GM06990 (cell line): ENCODE measurements around the gene OSTC.

Experiments
- DNase-seq: peaks from one replicate; pipeline ENCODE4 v3.0.0-alpha.2; 2011; ENCODE audit not compliant: insufficient read length; ENCODE audit errors: extremely low read depth
- H3K27me3 ChIP-seq: replicated peaks from 2 replicates; pipeline ENCODE4 v1.6.0; 2011; ENCODE audit warnings: low read length; ENCODE audit not compliant: control insufficient read depth, insufficient read depth
- H3K36me3 ChIP-seq: 2 replicates; pipeline ENCODE4 v1.5.1; 2011; ENCODE audit warnings: low read length; ENCODE audit not compliant: control insufficient read depth, insufficient read depth
- H3K4me3 ChIP-seq: replicated peaks from 2 replicates; pipeline ENCODE4 v1.5.1; 2011; ENCODE audit warnings: low read depth, mild to moderate bottlenecking, control low read depth, low read length
- CTCF ChIP-seq: IDR thresholded peaks from 2 replicates; pipeline ENCODE4 v1.5.1; 2011; ENCODE audit warnings: low read length, control low read depth, mild to moderate bottlenecking, inconsistent platforms; ENCODE audit not compliant: insufficient read depth, poor library complexity, severe bottlenecking

OSTC gene

GRCh38 chr4:108696160-108696559 lies 45.8 kb downstream of the OSTC start:
- DNase-seq: no peak
- TF ChIP-seq CTCF: no peak

GRCh38 chr4:108700081-108700757 lies 49.8 kb downstream of the OSTC start:
- TF ChIP-seq CTCF: no peak
- Histone ChIP-seq H3K27me3 (no peaks in the 10 kb centered on the region), H3K4me3 (no peak overlapping the region), H3K36me3 (no peaks in the 10 kb centered on the region)
- DNase-seq: no peak

More at GRCh38 chr4:108696160-108696559, 45.8 kb downstream of the OSTC start:
- Histone ChIP-seq H3K4me3 (no peak overlapping the region), H3K27me3 (no peaks in the 10 kb centered on the region), H3K36me3 (no peaks in the 10 kb centered on the region)

GRCh38 chr4:108702960-108703359 lies 52.6 kb downstream of the OSTC start:
- H3K36me3 ChIP-seq: no peaks in the 10 kb centered on the region
- H3K27me3 ChIP-seq: no peaks in the 10 kb centered on the region
- no peak overlapping the region for H3K4me3 ChIP-seq
- TF ChIP-seq CTCF: no peak
- DNase-seq: no peak

- no peak for DNase-seq
- Histone ChIP-seq H3K4me3 (no peak overlapping the region), H3K27me3 (no peaks in the 10 kb centered on the region), H3K36me3 (no peaks in the 10 kb centered on the region)
- no peak for TF ChIP-seq CTCF
Measured at GRCh38 chr4:108703370-108703769, 53.0 kb downstream of the OSTC start.

GRCh38 chr4:108703966-108704365 lies 53.6 kb downstream of the OSTC start:
- DNase-seq: no peak
- TF ChIP-seq CTCF: no peak
- Histone ChIP-seq H3K36me3 (no peaks in the 10 kb centered on the region), H3K4me3 (no peak overlapping the region), H3K27me3 (no peaks in the 10 kb centered on the region)

GRCh38 chr4:108706289-108706688 lies 55.9 kb downstream of the OSTC start:
- Histone ChIP-seq H3K27me3 (no peaks in the 10 kb centered on the region; the same call in 1 of the 2 replicates), H3K4me3 (no peak overlapping the region), H3K36me3 (no peaks in the 10 kb centered on the region)
- no peak for DNase-seq
- no peak for TF ChIP-seq CTCF
